DOHH2 (cell line): ENCODE measurements around the gene JUNB.

Experiments used
- H3F3A ChIP-seq: fragments of 200-600 bp; sonication (generic), shearing (Covaris generic); 2 replicates; pipeline ENCODE4 v1.6.0; 2016; ENCODE audit warnings: antibody characterized with exemption, mild to moderate bottlenecking; ENCODE audit not compliant: control insufficient read depth, insufficient read depth
- H3K27ac ChIP-seq: fragments of 200-600 bp; sonication (generic); 2 replicates; pipeline ENCODE4 v1.5.1; 2014; ENCODE audit warnings: low read depth, mild to moderate bottlenecking, low read length, moderate library complexity
- H3K27me3 ChIP-seq: fragments of 200-600 bp; sonication (generic); 2 replicates; pipeline ENCODE4 v1.6.1; 2014; ENCODE audit warnings: mild to moderate bottlenecking, low read length, mixed read lengths; ENCODE audit not compliant: control insufficient read depth
- H3K36me3 ChIP-seq: fragments of 200-600 bp; sonication (generic); 2 replicates; pipeline ENCODE4 v1.6.1; 2014; ENCODE audit warnings: mild to moderate bottlenecking, low read length, moderate library complexity, mixed read lengths; ENCODE audit not compliant: control insufficient read depth
- H3K4me1 ChIP-seq: fragments of 200-600 bp; sonication (generic); 2 replicates; pipeline ENCODE4 v1.6.1; 2014; ENCODE audit warnings: mild to moderate bottlenecking, low read length, mixed read lengths; ENCODE audit not compliant: control insufficient read depth
- H3K4me2 ChIP-seq: fragments of 200-600 bp; sonication (generic); 2 replicates; pipeline ENCODE4 v1.6.0; 2014; ENCODE audit warnings: mild to moderate bottlenecking, low read length, moderate library complexity
- H3K4me3 ChIP-seq: fragments of 200-600 bp; sonication (generic); 2 replicates; pipeline ENCODE4 v1.5.1; 2014; ENCODE audit warnings: mild to moderate bottlenecking, low read length, mixed read lengths
- H3K79me2 ChIP-seq: fragments of 200-600 bp; sonication (generic); 2 replicates; pipeline ENCODE4 v1.6.1; 2014; ENCODE audit warnings: mild to moderate bottlenecking, low read length, mixed read lengths; ENCODE audit not compliant: control insufficient read depth
- H3K9me2 ChIP-seq: fragments of 200-600 bp; sonication (generic); replicated peaks from 2 replicates; pipeline ENCODE4 v1.6.1; 2014; ENCODE audit warnings: mild to moderate bottlenecking, low read length, mixed read lengths; ENCODE audit not compliant: control insufficient read depth
- H3K9me3 ChIP-seq: fragments of 200-600 bp; sonication (generic); 2 replicates; pipeline ENCODE4 v1.6.1; 2014; ENCODE audit warnings: antibody characterized with exemption, low read length, mixed read lengths; ENCODE audit not compliant: control insufficient read depth, insufficient read depth
- H4K20me1 ChIP-seq: fragments of 200-600 bp; sonication (generic); 2 replicates; pipeline ENCODE4 v1.6.0; 2014; ENCODE audit warnings: low read depth, mild to moderate bottlenecking, antibody characterized with exemption, low read length, moderate library complexity; ENCODE audit not compliant: control insufficient read depth, insufficient read depth
- EZH2phosphoT487 ChIP-seq: fragments of 200-600 bp; sonication (generic); IDR thresholded peaks from 2 replicates; pipeline ENCODE4 v1.6.1; 2017; ENCODE audit warnings: borderline replicate concordance, mild to moderate bottlenecking, antibody characterized with exemption, low read length, moderate library complexity, mixed read lengths
- TF ChIP-seq, protein P1 (sequence below): fragments of 200-600 bp; sonication (generic); IDR thresholded peaks from one replicate; pipeline ENCODE4 v1.5.1; 2014; ENCODE audit warnings: antibody characterized with exemption, mild to moderate bottlenecking, low read depth, low read length; ENCODE audit not compliant: poor library complexity, severe bottlenecking

The JUNB gene

DNA sequence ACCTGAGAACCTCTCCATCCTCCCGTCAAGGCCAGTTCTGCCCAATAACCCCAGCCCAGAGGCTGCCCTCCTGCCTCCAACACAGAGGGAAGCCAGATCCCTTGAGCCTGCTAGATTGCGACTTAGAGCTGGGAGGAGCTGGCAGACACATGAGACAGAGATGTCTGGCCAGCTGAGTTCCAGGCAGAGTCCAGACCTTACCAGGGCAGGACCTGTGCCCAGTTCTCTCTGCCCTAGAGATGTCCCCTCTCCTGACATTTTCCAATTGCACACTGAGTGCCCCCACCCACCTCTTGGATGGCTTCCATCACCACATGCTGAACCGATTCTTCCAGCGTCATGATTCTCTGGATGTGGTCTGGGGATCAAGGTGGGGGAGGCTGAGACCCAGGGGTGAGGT lies 19.0 kb upstream of the JUNB start:
- H3K4me1 ChIP-seq = peaks cover 13% of the 10 kb centered on the region
- H4K20me1 ChIP-seq = no peaks in the 10 kb centered on the region
- H3K27ac ChIP-seq = no peak overlapping the region

DNA sequence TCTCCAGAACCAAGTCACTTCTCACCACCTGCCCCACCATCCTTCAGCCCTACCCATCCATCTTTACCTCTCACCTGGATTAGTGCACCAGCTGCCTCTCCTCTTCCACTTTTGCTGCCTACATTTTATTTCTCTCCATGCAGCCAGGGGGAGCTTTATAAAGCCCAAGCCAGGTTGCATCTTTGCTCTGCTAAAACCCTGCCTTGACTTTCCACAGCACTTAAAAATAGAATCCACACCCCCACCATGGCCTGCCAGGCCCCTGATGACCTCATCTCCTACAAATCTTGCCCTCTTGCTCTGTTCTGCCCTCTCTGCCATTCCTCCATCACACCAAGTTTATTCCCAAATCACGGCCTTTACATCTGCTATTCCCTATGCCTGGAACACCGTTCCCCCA lies 17.7 kb upstream of the JUNB start:
- Histone ChIP-seq H3K4me1 (peaks cover 26% of the 10 kb centered on the region), H3K27me3 (no peaks in the 10 kb centered on the region)
- TF ChIP-seq, protein P1, sequence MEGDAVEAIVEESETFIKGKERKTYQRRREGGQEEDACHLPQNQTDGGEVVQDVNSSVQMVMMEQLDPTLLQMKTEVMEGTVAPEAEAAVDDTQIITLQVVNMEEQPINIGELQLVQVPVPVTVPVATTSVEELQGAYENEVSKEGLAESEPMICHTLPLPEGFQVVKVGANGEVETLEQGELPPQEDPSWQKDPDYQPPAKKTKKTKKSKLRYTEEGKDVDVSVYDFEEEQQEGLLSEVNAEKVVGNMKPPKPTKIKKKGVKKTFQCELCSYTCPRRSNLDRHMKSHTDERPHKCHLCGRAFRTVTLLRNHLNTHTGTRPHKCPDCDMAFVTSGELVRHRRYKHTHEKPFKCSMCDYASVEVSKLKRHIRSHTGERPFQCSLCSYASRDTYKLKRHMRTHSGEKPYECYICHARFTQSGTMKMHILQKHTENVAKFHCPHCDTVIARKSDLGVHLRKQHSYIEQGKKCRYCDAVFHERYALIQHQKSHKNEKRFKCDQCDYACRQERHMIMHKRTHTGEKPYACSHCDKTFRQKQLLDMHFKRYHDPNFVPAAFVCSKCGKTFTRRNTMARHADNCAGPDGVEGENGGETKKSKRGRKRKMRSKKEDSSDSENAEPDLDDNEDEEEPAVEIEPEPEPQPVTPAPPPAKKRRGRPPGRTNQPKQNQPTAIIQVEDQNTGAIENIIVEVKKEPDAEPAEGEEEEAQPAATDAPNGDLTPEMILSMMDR = peak; percentile 34
- TF ChIP-seq EZH2phosphoT487 = no peak

More for the DNA sequence above, 19.0 kb upstream of the JUNB start:
- Histone ChIP-seq H3K9me2 (no peaks in the 10 kb centered on the region), H3K4me3 (no peak overlapping the region), H3K36me3 (peaks cover 3% of the 10 kb centered on the region; the same call in 1 of the 2 replicates), H3F3A (peaks cover 7% of the 10 kb centered on the region; the same call in 1 of the 2 replicates), H3K79me2 (no peaks in the 10 kb centered on the region), H3K9me3 (no peaks in the 10 kb centered on the region), H3K27me3 (no peaks in the 10 kb centered on the region), H3K4me2 (no peak overlapping the region)
- TF ChIP-seq, protein P1 = no peak
- no peak for TF ChIP-seq EZH2phosphoT487

DNA sequence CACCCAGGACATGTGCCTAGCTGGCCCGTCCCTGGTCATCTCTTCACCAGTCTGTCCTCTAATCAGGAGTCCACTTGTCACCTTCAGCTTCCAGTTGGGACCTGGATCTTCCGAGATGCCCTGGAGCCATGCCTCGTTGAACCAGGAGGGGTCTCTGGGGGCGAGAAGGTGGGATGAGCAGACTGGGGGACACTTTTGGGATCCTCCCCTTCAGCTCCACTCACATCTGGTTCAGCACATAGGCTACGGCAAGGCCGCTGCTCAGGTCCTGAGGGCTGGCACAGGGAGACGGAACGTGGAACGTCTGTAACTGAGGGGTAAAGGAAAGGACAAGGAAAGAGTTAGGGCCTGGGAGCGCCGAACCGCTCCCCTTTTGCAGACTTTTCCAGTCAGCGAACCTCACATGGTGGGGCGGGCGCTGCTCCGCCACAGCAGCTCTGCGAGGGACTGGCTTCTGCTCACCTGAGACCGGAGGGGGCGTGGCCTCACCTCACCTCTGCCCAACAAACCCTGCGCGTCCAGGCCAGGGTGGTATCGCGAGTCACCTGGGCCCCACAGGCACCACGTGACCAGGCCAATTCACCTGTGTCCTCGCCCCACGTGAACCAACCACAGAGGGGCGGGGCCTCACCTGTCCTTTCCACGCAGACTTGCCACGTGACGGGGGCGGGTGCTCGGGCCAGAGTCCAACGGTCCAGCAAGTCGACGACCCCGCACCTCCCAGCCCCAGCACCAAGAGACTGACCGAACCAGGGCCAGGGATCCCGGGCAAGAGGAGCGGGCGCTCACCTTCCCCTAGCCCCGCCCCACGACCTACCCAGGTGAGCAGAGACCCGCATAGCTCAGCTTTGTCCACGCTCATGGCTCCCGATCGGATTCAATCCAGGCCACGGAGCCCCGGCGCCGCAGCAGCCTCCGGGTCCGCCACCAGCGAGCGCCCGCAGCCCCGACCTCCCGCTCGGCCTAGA lies 16.4 kb upstream of the JUNB start, which contains the start of gene HOOK2:
TSS of gene HOOK2 (minus strand) at position 965 of the 968 bp plus-strand sequence. CDS start at position 862, 103 bp downstream.
- Histone ChIP-seq H3K4me2 (peak within 1 kb of the TSS; percentile 93), H3K36me3 (peaks cover 3% of the 10 kb centered on the region; the same call in 1 of the 2 replicates), H3K27me3 (no peaks in the 10 kb centered on the region), H3K4me1 (peaks cover 38% of the 10 kb centered on the region), H3K4me3 (peak within 1 kb of the TSS; percentile 87), H4K20me1 (no peaks in the 10 kb centered on the region), H3K9me2 (no peaks in the 10 kb centered on the region), H3F3A (peaks cover 7% of the 10 kb centered on the region; the same call in 1 of the 2 replicates), H3K27ac (no peak within 1 kb of the TSS; the same call in 1 of the 2 replicates), H3K9me3 (no peaks in the 10 kb centered on the region), H3K79me2 (no peaks in the 10 kb centered on the region)
- TF ChIP-seq EZH2phosphoT487 = no peak
- TF ChIP-seq, protein P1 = no peak

More for the DNA sequence above, 17.7 kb upstream of the JUNB start:
- H3K27ac ChIP-seq = no peak overlapping the region
- H3K9me2 ChIP-seq = no peaks in the 10 kb centered on the region
- H3K9me3 ChIP-seq = no peaks in the 10 kb centered on the region
- H3F3A ChIP-seq = peaks cover 7% of the 10 kb centered on the region; the same call in 1 of the 2 replicates
- no peaks in the 10 kb centered on the region for H3K79me2 ChIP-seq
- H3K36me3 ChIP-seq = peaks cover 3% of the 10 kb centered on the region; the same call in 1 of the 2 replicates
- no peak overlapping the region for H3K4me3 ChIP-seq
- H3K4me2 ChIP-seq = no peak overlapping the region
- no peaks in the 10 kb centered on the region for H4K20me1 ChIP-seq
